TTC549 (cell line): Measurements from ENCODE around the gene MARVELD2.
"Not testable (repeated sequence)": the region's sequence is repeated elsewhere in the genome, so short reads cannot be mapped to it uniquely, and the experiment has no call there.

Source experiments
- FAIRE-seq: peaks from 2 replicates; lab custom pipeline; 2012; peaks lifted over from hg19 to GRCh38; lab: Jason Lieb, UNC

MARVELD2 gene, protein sequence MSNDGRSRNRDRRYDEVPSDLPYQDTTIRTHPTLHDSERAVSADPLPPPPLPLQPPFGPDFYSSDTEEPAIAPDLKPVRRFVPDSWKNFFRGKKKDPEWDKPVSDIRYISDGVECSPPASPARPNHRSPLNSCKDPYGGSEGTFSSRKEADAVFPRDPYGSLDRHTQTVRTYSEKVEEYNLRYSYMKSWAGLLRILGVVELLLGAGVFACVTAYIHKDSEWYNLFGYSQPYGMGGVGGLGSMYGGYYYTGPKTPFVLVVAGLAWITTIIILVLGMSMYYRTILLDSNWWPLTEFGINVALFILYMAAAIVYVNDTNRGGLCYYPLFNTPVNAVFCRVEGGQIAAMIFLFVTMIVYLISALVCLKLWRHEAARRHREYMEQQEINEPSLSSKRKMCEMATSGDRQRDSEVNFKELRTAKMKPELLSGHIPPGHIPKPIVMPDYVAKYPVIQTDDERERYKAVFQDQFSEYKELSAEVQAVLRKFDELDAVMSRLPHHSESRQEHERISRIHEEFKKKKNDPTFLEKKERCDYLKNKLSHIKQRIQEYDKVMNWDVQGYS

GRCh38 chr5:69414885-69415583 lies at the start of gene MARVELD2:
MARVELD2 (plus strand) TSS chr5:69415116; CDS start chr5:69419386, 4,270 bp downstream.
- no peak for FAIRE-seq

GRCh38 chr5:69367697-69368279 lies 47.1 kb upstream of the MARVELD2 start:
- no peak for FAIRE-seq

DNA sequence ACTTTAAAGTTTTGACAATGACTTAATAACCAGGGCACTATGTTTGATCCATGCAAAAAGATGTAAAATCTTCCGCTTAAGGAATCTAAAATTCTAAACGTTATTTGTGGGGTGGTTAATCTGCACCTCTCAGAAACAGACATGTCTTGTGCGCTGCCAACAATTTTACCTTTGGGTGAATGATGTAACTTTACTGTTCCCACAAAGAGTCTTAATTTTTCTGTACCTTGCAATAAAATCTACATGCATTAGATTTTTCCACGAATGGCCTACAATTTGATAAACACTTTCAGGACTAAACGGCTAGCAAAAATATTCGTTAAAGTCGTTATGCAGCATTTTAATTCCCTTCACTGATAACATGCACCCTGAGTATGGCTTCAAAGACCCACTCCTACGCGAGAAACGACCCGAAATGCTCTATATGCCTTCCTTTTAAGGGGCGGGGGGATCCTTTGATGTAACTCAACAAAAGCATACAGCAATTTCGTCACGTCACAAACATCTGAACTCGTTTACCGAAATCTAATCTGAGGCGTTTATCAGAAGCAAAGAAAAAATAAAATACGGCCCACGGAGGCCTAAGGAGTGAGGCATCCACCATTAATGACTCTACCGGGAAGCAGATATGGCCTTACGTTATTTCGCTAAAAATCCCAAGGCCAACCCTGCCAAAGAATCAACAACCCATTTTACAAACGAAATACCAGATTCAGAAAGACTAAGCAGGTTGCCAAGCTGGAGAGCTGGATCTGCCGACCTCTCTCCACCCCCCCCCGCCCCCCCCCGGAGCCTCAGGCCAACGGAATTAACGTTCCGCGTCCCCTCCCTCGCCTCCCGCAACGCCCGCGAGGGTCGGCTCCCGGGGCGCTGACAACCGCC lies 46.2 kb upstream of the MARVELD2 start:
- no peak for FAIRE-seq

DNA sequence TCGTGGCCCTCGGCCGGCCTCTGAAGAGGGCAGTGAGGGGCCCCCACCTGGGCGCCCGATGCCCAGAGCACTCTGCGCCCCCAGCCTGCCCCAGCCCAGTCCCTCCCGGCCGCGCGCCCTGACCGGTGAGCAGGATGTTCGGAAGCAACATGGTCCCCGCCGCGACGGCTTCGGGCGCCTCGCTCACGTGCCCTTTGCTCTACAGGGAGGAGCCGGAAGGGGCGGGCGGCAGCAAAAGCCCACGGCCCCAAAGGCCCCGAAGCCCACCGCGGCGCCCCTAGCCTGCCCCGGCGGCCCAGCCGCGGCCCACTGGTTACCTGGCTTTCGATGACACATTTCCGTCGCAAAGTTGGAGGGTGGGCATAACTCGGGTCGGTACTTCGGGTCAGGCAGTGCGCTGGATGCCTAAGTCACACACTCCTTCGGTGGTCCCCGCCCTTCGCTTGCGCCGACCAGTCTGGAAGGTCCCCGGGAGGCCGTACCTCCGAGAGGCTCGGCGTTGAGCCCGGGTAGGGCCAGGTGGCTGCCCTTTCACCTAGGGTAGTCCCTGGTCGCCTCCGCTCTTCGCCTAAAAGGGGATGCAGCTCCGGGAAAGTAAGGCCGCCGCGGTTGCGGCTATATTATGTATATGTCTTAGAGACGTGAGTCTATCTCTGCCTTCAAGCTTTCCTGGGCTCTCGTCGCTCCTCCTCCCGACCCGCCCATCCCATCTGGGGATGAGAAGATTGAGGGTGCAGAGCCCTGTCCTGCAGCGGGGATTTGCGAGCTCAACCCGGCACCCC lies 45.4 kb upstream of the MARVELD2 start, which contains the start of the genes AK6, RAD17 and TAF9:
Gene AK6 (minus strand): TSS at position 181 of the 782 bp plus-strand sequence. CDS start 30 bp downstream, at position 151.
Gene RAD17 (plus strand): TSS at position 479 of the 782 bp plus-strand sequence. CDS start 2,391 bp downstream, outside the sequence.
Gene TAF9 (minus strand): TSS at position 181 of the 782 bp plus-strand sequence. CDS start 3,783 bp downstream, outside the sequence.
- FAIRE-seq: no peak

- not testable (repeated sequence) for FAIRE-seq
Measured at GRCh38 chr5:69370335-69370734, 44.6 kb upstream of the MARVELD2 start.

DNA sequence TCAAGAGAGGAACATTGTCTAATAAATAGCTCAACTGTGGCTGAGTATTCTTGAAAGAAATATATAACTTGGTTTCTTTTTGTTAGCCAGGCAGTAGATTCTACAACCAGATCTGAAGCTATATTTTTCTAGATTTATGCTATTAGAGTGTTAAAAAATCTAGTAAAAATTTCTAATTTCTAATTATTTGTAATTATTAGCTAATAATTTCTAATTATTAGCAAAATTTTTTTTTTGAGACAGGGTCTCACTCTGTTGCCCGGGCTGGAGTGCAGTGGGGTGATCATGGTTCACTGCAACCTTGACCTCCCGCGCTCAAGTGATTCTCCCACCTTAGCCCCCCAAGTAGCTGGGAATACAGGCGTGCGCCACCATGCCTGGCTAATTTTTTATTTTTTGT lies 42.5 kb upstream of the MARVELD2 start:
- FAIRE-seq: no peak

DNA sequence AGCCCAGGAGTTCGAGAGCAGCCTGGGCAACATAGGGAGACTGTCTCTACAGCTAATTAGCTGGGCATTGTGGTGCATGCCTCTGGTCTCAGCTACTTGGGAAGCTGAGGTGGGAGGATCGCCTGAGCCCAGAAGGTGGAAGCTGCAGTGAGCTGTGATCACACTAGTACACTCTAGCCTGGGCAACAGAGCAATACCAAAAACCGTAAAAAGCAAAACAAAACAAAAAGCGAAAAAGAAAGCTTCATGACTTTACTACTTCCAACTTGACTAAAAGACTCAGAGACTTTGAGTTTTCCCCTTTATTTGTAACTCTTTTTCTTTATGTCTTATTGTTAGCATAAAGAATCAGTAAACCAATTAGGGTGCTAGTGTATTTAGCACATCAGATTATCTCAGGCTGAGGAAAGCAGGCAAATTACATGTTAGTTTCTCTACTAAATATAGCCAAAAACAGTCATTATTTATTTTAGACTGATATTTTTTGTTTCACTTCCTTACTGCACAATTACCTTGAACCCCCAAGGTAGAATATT lies 39.9 kb upstream of the MARVELD2 start:
- no peak for FAIRE-seq

- FAIRE-seq: no peak
Measured at GRCh38 chr5:69378376-69378775, 36.5 kb upstream of the MARVELD2 start.

DNA sequence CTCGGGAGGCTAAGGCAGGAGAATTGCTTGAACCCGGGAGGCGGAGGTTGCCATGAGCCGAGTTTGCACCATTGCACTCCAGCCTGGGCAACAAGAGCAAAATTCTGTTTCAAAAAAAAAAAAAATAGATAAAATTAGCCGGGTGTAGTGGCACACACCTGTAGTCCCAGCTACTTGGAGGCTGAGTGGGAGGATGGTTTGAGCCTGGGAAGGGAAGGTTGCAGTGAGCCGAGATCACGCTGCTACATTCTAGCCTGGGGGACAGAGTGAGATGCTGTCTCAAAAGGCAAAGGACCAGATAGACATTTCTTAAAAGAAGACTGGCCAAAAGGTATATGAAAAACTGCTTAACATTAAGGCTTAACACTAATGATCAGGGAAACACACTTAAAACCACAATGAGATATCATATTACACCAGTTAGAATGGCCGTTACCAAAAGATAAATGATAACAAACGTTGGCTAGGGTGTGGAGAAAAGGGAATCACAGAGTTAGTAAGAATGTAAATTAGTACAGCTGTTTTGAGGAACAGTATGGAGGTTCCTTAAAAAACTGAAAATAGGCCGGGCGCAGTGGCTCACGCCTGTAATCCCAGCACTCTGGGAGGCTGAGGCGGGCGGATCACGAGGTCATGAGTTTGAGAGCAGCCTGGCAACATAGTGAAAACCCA lies 10.1 kb upstream of the MARVELD2 start:
- no peak for FAIRE-seq

DNA sequence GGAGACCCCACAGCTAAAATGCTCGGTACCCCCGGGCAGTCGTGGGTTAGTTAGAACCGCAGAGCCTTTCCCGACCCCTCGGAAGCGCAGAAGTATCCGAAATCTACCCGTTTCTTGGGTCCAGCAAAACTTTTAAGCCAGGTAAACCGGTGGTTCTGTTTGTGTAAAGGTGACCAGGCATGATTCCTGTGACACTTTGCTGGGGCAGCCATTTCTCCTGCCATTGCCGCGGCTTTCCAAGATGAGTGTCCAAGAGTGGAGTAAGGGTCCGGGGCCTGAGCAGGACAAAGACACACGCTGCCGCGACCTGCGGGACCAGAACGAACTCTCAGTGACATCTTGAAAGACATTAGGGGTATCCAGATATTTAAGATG lies 655 bp downstream of the MARVELD2 start:
- FAIRE-seq: no peak

DNA sequence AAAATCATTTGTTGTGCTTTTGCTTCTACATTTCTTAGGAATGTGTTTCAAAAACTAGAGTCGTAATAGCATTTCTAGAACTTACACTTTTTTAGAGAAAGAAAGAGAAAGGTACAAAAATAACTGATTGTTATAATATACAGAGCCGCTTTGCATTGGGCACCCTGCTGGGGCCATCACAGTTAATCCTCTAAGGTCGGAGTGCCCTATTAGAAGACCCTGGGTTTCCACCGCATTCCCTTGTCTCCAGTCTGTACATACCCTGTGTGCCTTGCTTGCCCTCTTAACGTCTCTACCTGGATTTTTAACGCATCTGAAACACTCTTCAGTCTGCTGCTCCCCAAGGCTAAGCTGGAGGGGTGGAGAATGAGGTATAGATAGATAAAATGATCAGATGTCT lies 1.3 kb downstream of the MARVELD2 start:
- FAIRE-seq: no peak

- no peak for FAIRE-seq
Measured at GRCh38 chr5:69416699-69417098, 1.8 kb downstream of the MARVELD2 start.

GRCh38 chr5:69418554-69418953 lies 3.6 kb downstream of the MARVELD2 start:
- FAIRE-seq: no peak

DNA sequence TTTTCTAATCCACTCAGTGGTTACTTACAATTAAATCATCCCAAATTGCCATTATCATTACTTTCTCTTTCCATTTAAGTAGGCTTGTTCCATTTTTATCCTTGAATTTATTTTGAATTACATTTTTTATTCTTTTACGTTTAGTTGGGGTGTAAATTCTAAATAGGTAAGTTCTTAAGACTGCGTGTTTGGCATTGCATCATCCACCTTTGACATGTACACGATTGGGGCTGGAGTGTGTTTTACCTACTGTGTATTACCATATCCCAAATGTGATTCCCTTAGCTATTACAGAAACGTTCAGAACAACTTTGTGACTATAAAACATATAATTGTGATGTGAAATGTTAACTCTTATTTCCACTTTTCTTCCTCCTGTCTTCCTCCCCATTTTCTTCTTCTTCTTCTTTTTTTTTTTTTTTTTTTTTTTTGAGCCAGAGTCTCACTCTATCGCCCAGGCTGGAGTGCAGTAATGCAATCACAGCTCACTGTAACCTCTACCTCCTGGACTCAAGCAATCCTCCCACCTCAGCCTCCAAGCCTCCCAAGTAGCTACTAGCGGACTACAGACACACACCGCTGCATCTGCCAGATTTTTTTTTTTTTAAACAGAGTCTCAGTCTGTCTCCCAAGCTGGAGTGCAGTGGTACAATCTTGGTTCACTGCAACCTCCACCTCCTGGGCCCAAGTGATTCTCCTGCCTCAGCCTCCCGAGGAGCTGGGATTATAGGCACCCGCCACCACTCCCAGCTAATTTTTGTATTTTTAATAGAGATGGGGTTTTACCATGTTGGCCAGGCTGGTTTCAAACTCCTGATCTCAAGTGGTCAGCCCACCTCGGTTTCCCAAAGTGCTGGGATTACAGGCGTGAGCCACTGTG lies 16.7 kb downstream of the MARVELD2 start:
- no peak for FAIRE-seq

GRCh38 chr5:69432412-69433206 lies 17.7 kb downstream of the MARVELD2 start:
- no peak for FAIRE-seq

DNA sequence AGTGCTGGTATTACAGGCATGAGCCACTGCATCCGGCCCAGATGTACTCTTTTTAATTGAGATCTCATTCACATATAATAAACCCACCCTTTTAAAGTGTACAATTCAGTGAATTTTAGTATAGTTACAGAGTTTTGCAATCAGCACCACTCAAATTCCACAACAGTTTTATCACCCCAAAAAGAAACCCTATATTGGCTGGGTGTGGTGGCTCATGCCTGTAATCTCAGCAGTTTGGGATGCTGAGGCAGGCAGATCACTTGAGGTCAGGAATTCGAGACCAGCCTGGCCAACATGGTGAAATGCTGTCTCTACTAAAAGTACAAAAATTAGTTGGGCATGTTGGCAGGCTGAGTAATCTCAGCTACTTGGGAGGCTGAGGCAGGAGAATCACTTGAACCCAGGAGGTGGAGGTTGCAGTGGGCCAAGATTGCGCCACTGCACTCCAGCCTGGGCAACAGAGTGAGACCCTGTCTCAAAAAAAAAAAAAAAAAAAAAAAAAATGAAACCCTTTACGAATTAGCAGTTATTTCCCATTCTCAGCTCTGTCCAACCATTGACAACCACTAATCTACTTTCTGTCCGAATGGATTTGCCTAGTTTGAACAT lies 20.5 kb downstream of the MARVELD2 start:
- not testable (repeated sequence) for FAIRE-seq

DNA sequence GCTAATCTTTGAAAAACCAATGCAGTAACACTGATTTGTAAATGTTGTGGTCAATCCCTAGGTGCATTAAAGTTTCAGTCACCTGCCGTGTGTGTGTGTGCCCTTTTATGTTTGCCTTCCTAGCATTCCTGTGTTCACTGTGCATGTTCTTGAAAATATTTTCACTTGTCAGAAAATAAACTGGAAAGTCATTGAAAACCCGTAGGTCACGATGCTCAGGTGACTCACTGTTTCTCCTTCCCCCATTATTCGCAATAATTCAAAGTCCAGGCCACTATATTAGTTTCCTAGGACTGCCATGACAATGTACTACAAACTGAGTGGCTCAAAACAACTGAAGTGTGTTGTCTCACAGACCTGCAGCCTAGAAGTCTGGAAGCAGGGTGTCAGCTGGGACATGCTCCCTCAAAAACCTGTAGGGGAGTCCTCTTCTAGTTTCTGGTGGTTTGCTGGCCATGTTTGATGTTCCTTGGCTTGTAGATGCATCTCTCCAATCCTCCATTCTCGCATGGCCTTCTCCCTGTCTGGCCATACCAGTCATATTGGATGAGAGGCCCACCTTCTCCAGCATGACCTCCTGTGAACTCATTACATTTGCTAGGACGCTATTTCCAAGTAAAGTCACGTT lies 29.3 kb downstream of the MARVELD2 start:
- no peak for FAIRE-seq
